NCI-H2227 treated with DMSO at 0.1 percent for 48 hours (cell line): ENCODE data around the gene ATP8A1.
"Not testable (repeated sequence)": the region's sequence is repeated elsewhere in the genome, so short reads cannot be mapped to it uniquely, and the experiment has no call there.

Source experiments
- DNase-seq: peaks from one replicate; lab custom pipeline; 2025; lab: John Stamatoyannopoulos, UW

The ATP8A1 gene

GRCh38 chr4:42410446-42410845 lies 246.5 kb downstream of the ATP8A1 start:
- no peak for DNase-seq

GRCh38 chr4:42404001-42404400 lies 252.9 kb downstream of the ATP8A1 start:
- no peak for DNase-seq

- no peak for DNase-seq
Measured at GRCh38 chr4:42401171-42401570, 255.7 kb downstream of the ATP8A1 start.

- DNase-seq: no peak
Measured at GRCh38 chr4:42399393-42399792, 257.5 kb downstream of the ATP8A1 start.

- DNase-seq: no peak
Measured at GRCh38 chr4:42398871-42399331, 258.0 kb downstream of the ATP8A1 start.

GRCh38 chr4:42398171-42398870 lies 258.6 kb downstream of the ATP8A1 start:
- DNase-seq: no peak

- DNase-seq: no peak
Measured at GRCh38 chr4:42397635-42398170, 259.2 kb downstream of the ATP8A1 start.

GRCh38 chr4:42396752-42397634 lies 259.9 kb downstream of the ATP8A1 start, which contains the start of gene SHISA3:
SHISA3 (plus strand) TSS chr4:42397488; CDS start chr4:42398057, 569 bp downstream.
- DNase-seq: no peak

- DNase-seq: no peak
Measured at GRCh38 chr4:42396361-42396751, 260.5 kb downstream of the ATP8A1 start.

- DNase-seq: no peak
Measured at GRCh38 chr4:42395595-42395994, 261.3 kb downstream of the ATP8A1 start.

GRCh38 chr4:42392436-42392835 lies 264.5 kb downstream of the ATP8A1 start:
- no peak for DNase-seq

- no peak for DNase-seq
Measured at GRCh38 chr4:42391981-42392380, 264.9 kb downstream of the ATP8A1 start.

- no peak for DNase-seq
Measured at GRCh38 chr4:42391355-42391664, 265.6 kb downstream of the ATP8A1 start.

- DNase-seq: no peak
Measured at GRCh38 chr4:42390622-42391354, 266.1 kb downstream of the ATP8A1 start.

- no peak for DNase-seq
Measured at GRCh38 chr4:42385516-42385915, 271.4 kb downstream of the ATP8A1 start.

- no peak for DNase-seq
Measured at GRCh38 chr4:42381666-42382065, 275.2 kb downstream of the ATP8A1 start.

- no peak for DNase-seq
Measured at GRCh38 chr4:42377497-42377896, 279.4 kb downstream of the ATP8A1 start.

- DNase-seq: not testable (repeated sequence)
Measured at GRCh38 chr4:42372303-42372702, 284.6 kb downstream of the ATP8A1 start.

GRCh38 chr4:42371305-42372252 lies 285.3 kb downstream of the ATP8A1 start:
- no peak for DNase-seq

GRCh38 chr4:42369489-42369888 lies 287.4 kb downstream of the ATP8A1 start:
- no peak for DNase-seq

- DNase-seq: no peak
Measured at GRCh38 chr4:42366959-42367358, 289.9 kb downstream of the ATP8A1 start.
